AML-193 (cell line): ENCODE measurements around the gene NXPE1.
"Not testable (repeated sequence)": the region's sequence is repeated elsewhere in the genome, so short reads cannot be mapped to it uniquely, and the experiment has no call there.

ENCODE experiments used
- DNase-seq, 2 experiments: peaks; one replicate each; lab custom pipeline; 2025; lab: John Stamatoyannopoulos, UW

Gene NXPE1

GRCh38 chr11:114559425-114560310 lies at the start of gene NXPE1:
Gene NXPE1, minus strand, starts transcription at chr11:114559881. Its CDS starts 8,680 bp downstream, at chr11:114551201.
- no peak for DNase-seq

- no peak for DNase-seq
Observed at GRCh38 chr11:114609429-114609828, 49.7 kb upstream of the NXPE1 start.

GRCh38 chr11:114608605-114609004 lies 48.9 kb upstream of the NXPE1 start:
- DNase-seq = not testable (repeated sequence)

GRCh38 chr11:114607753-114608459 lies 48.2 kb upstream of the NXPE1 start:
- DNase-seq = no peak

GRCh38 chr11:114606802-114607075 lies 47.1 kb upstream of the NXPE1 start:
- DNase-seq = not testable (repeated sequence)

- DNase-seq = no peak
Observed at GRCh38 chr11:114606003-114606801, 46.5 kb upstream of the NXPE1 start.

GRCh38 chr11:114605370-114605769 lies 45.7 kb upstream of the NXPE1 start:
- no peak for DNase-seq

- DNase-seq = no peak
Observed at GRCh38 chr11:114604886-114605285, 45.2 kb upstream of the NXPE1 start.

GRCh38 chr11:114604179-114604813 lies 44.6 kb upstream of the NXPE1 start:
- no peak for DNase-seq

GRCh38 chr11:114603151-114603550 lies 43.5 kb upstream of the NXPE1 start:
- DNase-seq = not testable (repeated sequence)

GRCh38 chr11:114598461-114598860 lies 38.8 kb upstream of the NXPE1 start:
- DNase-seq = no peak

GRCh38 chr11:114596175-114596919 lies 36.7 kb upstream of the NXPE1 start:
- DNase-seq = no peak

GRCh38 chr11:114595571-114595970 lies 35.9 kb upstream of the NXPE1 start, which contains the start of gene NXPE4:
Gene NXPE4, minus strand, starts transcription at chr11:114595786. Its CDS starts 1,027 bp downstream, at chr11:114594759.
- DNase-seq = no peak

- DNase-seq = no peak
Observed at GRCh38 chr11:114594703-114595102, 35.0 kb upstream of the NXPE1 start.

GRCh38 chr11:114587398-114587953 lies 27.8 kb upstream of the NXPE1 start:
- no peak for DNase-seq

- DNase-seq = no peak
Observed at GRCh38 chr11:114586797-114587196, 27.1 kb upstream of the NXPE1 start.

GRCh38 chr11:114571712-114572111 lies 12.0 kb upstream of the NXPE1 start:
- no peak for DNase-seq

- DNase-seq = no peak
Observed at GRCh38 chr11:114569801-114570200, 10.1 kb upstream of the NXPE1 start.

- DNase-seq = no peak
Observed at GRCh38 chr11:114566276-114566675, 6.6 kb upstream of the NXPE1 start.

GRCh38 chr11:114564831-114565230 lies 5.2 kb upstream of the NXPE1 start:
- no peak for DNase-seq

- no peak for DNase-seq
Observed at GRCh38 chr11:114563077-114563476, 3.4 kb upstream of the NXPE1 start.
